Endothelial cell of umbilical vein (primary cell): ENCODE measurements around the gene MARK3.

Experiments
- CTCF ChIP-seq, 2 donors: IDR thresholded peaks; 1 replicate in 1 of 2; 2 replicates in 1 of 2; pipeline ENCODE4 v1.5.1; 2011; ENCODE audit warnings: low read length in 2 of 2, mild to moderate bottlenecking in 2 of 2, moderate library complexity in 2 of 2, control low read depth in 1 of 2, inconsistent platforms in 1 of 2, low read depth in 1 of 2; ENCODE audit not compliant: insufficient read depth in 1 of 2; ENCODE audit errors: extremely low read depth in 1 of 2
- EZH2 ChIP-seq: IDR thresholded peaks from 2 replicates; pipeline ENCODE4 v1.6.1; 2012; ENCODE audit warnings: borderline replicate concordance, low read depth, mild to moderate bottlenecking, moderate library complexity, low read length, inconsistent platforms; ENCODE audit not compliant: severe bottlenecking
- FOS ChIP-seq: IDR thresholded peaks from 2 replicates; pipeline ENCODE4 v1.6.1; 2011; ENCODE audit warnings: mild to moderate bottlenecking, low read length, moderate library complexity, borderline replicate concordance; ENCODE audit not compliant: insufficient read depth
- JUN ChIP-seq: IDR thresholded peaks from 2 replicates; pipeline ENCODE4 v1.6.1; 2011; ENCODE audit warnings: borderline replicate concordance, low read depth; ENCODE audit not compliant: insufficient read length, insufficient read depth
- MYC ChIP-seq: IDR thresholded peaks from one replicate; pipeline ENCODE4 v1.6.1; 2011; ENCODE audit warnings: mild to moderate bottlenecking, low read depth, low read length
- POLR2A ChIP-seq: IDR thresholded peaks from 2 replicates; pipeline ENCODE4 v1.6.1; 2012; ENCODE audit warnings: low read depth, mild to moderate bottlenecking, control low read depth, low read length
- POLR2AphosphoS5 ChIP-seq: IDR thresholded peaks from 2 replicates; pipeline ENCODE4 v1.6.1; 2012; ENCODE audit warnings: low read depth, mild to moderate bottlenecking, control low read depth, low read length, moderate library complexity; ENCODE audit not compliant: insufficient read depth
- TF ChIP-seq, protein P1 (sequence below): IDR thresholded peaks from 2 replicates; pipeline ENCODE4 v1.6.1; 2011; ENCODE audit not compliant: insufficient read depth, insufficient read length

DNA sequence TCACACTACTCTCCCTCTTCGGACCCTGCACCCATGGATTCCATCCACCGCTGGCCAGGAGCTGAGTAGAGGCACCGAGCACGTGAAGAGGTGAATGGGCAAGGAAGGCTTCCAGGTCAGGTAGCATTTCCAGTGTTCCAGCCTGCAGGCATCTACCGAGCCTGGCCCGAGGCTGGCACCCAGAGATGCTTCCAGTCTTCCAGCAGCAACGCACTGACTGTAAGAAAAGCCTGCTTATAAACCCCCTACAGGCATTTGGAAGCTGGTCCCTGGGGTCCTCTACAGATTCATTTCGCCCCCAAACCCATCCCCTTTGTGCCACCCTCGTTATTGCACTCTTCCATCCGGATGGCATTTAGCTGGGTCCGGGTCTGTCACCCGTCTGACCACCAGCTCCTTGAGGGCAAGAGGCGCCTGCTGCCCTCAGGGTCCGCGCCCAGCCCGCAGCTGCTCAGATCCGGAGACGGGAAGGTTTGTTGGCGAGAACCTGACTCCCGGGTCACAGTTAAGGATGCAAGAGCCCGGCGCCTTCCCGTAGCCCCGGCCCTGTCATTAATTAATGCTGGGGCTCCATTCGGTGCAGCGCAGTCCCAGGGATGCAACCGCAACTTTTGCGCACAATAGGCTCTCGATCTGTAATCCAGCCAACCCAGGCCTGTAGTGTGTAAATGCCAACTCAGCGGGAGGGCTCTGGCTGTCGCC is 614 bp upstream of the MARK3 start:
- TF ChIP-seq FOS: no peak
- TF ChIP-seq CTCF (IDR thresholded peaks at IDR 0.05; ENCODE audit: extremely low read depth in 1 of 2, insufficient read depth in 1 of 2, low read depth in 1 of 2, low read length in 2 of 2): no peak
- TF ChIP-seq, protein P1, sequence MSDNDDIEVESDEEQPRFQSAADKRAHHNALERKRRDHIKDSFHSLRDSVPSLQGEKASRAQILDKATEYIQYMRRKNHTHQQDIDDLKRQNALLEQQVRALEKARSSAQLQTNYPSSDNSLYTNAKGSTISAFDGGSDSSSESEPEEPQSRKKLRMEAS: no peak
- no peak for TF ChIP-seq EZH2
- TF ChIP-seq POLR2AphosphoS5: no peak
- TF ChIP-seq POLR2A: no peak
- no peak for TF ChIP-seq JUN
- TF ChIP-seq MYC: no peak
